ENCODE data around the gene COBL. TPM values are rescaled to one million over a fixed set of nuclear protein-coding genes. Genes with fewer than 3 reads are reported as not detected.
A peak's percentile ranks its signal among the peaks of the same experiment; 100 is the strongest.

Gene COBL
- total RNA-seq, 1 donor from 2014 or later, result 53.2 TPM

GRCh38 chr7:51035716-51036115 lies 280.9 kb downstream of the COBL start:
- H3K36me3 ChIP-seq (ENCODE audit: control insufficient read depth in 3 of 3, insufficient read depth in 3 of 3, low read length in 3 of 3), result no peaks in the 10 kb centered on the region
- no peaks in the 10 kb centered on the region for H3K9me3 ChIP-seq (ENCODE audit: control insufficient read depth in 3 of 3, low read length in 3 of 3)
- H3K27me3 ChIP-seq (ENCODE audit: control insufficient read depth in 3 of 3, insufficient read depth in 3 of 3, low read length in 3 of 3), result no peaks in the 10 kb centered on the region
- no peak overlapping the region for H3K27ac ChIP-seq (ENCODE audit: low read depth, low read length)
- no peak overlapping the region for H3K9ac ChIP-seq (ENCODE audit: low read depth in 1 of 3, low read length in 3 of 3)
- peaks cover 6 to 13% (median 8%) of the 10 kb centered on the region in 3 donors for H3K4me1 ChIP-seq (ENCODE audit: control insufficient read depth in 3 of 3, insufficient read depth in 3 of 3, low read length in 3 of 3)
- no peak overlapping the region for H3K4me3 ChIP-seq (ENCODE audit: low read length in 3 of 3)

- Histone ChIP-seq H3K36me3 (ENCODE audit: control insufficient read depth in 3 of 3, insufficient read depth in 3 of 3, low read length in 3 of 3) (no peaks in the 10 kb centered on the region), H3K27ac (ENCODE audit: low read depth, low read length) (no peak overlapping the region), H3K27me3 (ENCODE audit: control insufficient read depth in 3 of 3, insufficient read depth in 3 of 3, low read length in 3 of 3) (no peaks in the 10 kb centered on the region), H3K4me1 (ENCODE audit: control insufficient read depth in 3 of 3, insufficient read depth in 3 of 3, low read length in 3 of 3) (peaks cover 6 to 13% (median 8%) of the 10 kb centered on the region in 3 donors), H3K9ac (ENCODE audit: low read depth in 1 of 3, low read length in 3 of 3) (peak overlapping the region in 1 of 3 donors; percentile 20), H3K9me3 (ENCODE audit: control insufficient read depth in 3 of 3, low read length in 3 of 3) (no peaks in the 10 kb centered on the region), H3K4me3 (ENCODE audit: low read length in 3 of 3) (no peak overlapping the region)
These were observed 281.9 kb downstream of the COBL start for GRCh38 chr7:51034521-51035264.

GRCh38 chr7:51033727-51034520 lies 282.7 kb downstream of the COBL start:
- H3K9me3 ChIP-seq (ENCODE audit: control insufficient read depth in 3 of 3, low read length in 3 of 3), result no peaks in the 10 kb centered on the region
- no peaks in the 10 kb centered on the region for H3K27me3 ChIP-seq (ENCODE audit: control insufficient read depth in 3 of 3, insufficient read depth in 3 of 3, low read length in 3 of 3)
- no peak overlapping the region for H3K9ac ChIP-seq (ENCODE audit: low read depth in 1 of 3, low read length in 3 of 3)
- H3K27ac ChIP-seq (ENCODE audit: low read depth, low read length), result no peak overlapping the region
- no peak overlapping the region for H3K4me3 ChIP-seq (ENCODE audit: low read length in 3 of 3)
- no peaks in the 10 kb centered on the region for H3K36me3 ChIP-seq (ENCODE audit: control insufficient read depth in 3 of 3, insufficient read depth in 3 of 3, low read length in 3 of 3)
- peaks cover 6 to 18% (median 8%) of the 10 kb centered on the region in 3 donors for H3K4me1 ChIP-seq (ENCODE audit: control insufficient read depth in 3 of 3, insufficient read depth in 3 of 3, low read length in 3 of 3)

GRCh38 chr7:51031791-51032515 lies 284.7 kb downstream of the COBL start:
- H3K27ac ChIP-seq (ENCODE audit: low read depth, low read length), result no peak overlapping the region
- H3K4me3 ChIP-seq (ENCODE audit: low read length in 3 of 3), result no peak overlapping the region
- H3K9me3 ChIP-seq (ENCODE audit: control insufficient read depth in 3 of 3, low read length in 3 of 3), result no peaks in the 10 kb centered on the region
- H3K4me1 ChIP-seq (ENCODE audit: control insufficient read depth in 3 of 3, insufficient read depth in 3 of 3, low read length in 3 of 3), result peaks cover 8 to 35% (median 24%) of the 10 kb centered on the region in 3 donors
- H3K36me3 ChIP-seq (ENCODE audit: control insufficient read depth in 3 of 3, insufficient read depth in 3 of 3, low read length in 3 of 3), result no peaks in the 10 kb centered on the region
- H3K27me3 ChIP-seq (ENCODE audit: control insufficient read depth in 3 of 3, insufficient read depth in 3 of 3, low read length in 3 of 3), result no peaks in the 10 kb centered on the region
- H3K9ac ChIP-seq (ENCODE audit: low read depth in 1 of 3, low read length in 3 of 3), result no peak overlapping the region

GRCh38 chr7:51031216-51031615 lies 285.4 kb downstream of the COBL start:
- H3K9me3 ChIP-seq (ENCODE audit: control insufficient read depth in 3 of 3, low read length in 3 of 3), result no peaks in the 10 kb centered on the region
- no peaks in the 10 kb centered on the region for H3K27me3 ChIP-seq (ENCODE audit: control insufficient read depth in 3 of 3, insufficient read depth in 3 of 3, low read length in 3 of 3)
- H3K27ac ChIP-seq (ENCODE audit: low read depth, low read length), result no peak overlapping the region
- peaks cover 9 to 42% (median 29%) of the 10 kb centered on the region in 3 donors for H3K4me1 ChIP-seq (ENCODE audit: control insufficient read depth in 3 of 3, insufficient read depth in 3 of 3, low read length in 3 of 3)
- H3K4me3 ChIP-seq (ENCODE audit: low read length in 3 of 3), result no peak overlapping the region
- H3K9ac ChIP-seq (ENCODE audit: low read depth in 1 of 3, low read length in 3 of 3), result no peak overlapping the region
- no peaks in the 10 kb centered on the region for H3K36me3 ChIP-seq (ENCODE audit: control insufficient read depth in 3 of 3, insufficient read depth in 3 of 3, low read length in 3 of 3)

- Histone ChIP-seq H3K9ac (ENCODE audit: low read depth in 1 of 3, low read length in 3 of 3) (no peak overlapping the region), H3K36me3 (ENCODE audit: control insufficient read depth in 3 of 3, insufficient read depth in 3 of 3, low read length in 3 of 3) (no peaks in the 10 kb centered on the region), H3K27ac (ENCODE audit: low read depth, low read length) (no peak overlapping the region), H3K4me3 (ENCODE audit: low read length in 3 of 3) (no peak overlapping the region), H3K9me3 (ENCODE audit: control insufficient read depth in 3 of 3, low read length in 3 of 3) (no peaks in the 10 kb centered on the region), H3K27me3 (ENCODE audit: control insufficient read depth in 3 of 3, insufficient read depth in 3 of 3, low read length in 3 of 3) (no peaks in the 10 kb centered on the region), H3K4me1 (ENCODE audit: control insufficient read depth in 3 of 3, insufficient read depth in 3 of 3, low read length in 3 of 3) (peaks cover 18 to 54% (median 42%) of the 10 kb centered on the region in 3 donors)
These were observed 286.9 kb downstream of the COBL start for GRCh38 chr7:51029701-51030191.

- no peak overlapping the region for H3K9ac ChIP-seq (ENCODE audit: low read depth in 1 of 3, low read length in 3 of 3)
- H3K27ac ChIP-seq (ENCODE audit: low read depth, low read length), result no peak overlapping the region
- H3K4me3 ChIP-seq (ENCODE audit: low read length in 3 of 3), result no peak overlapping the region
- no peaks in the 10 kb centered on the region for H3K9me3 ChIP-seq (ENCODE audit: control insufficient read depth in 3 of 3, low read length in 3 of 3)
- peaks cover 16 to 52% (median 41%) of the 10 kb centered on the region in 3 donors for H3K4me1 ChIP-seq (ENCODE audit: control insufficient read depth in 3 of 3, insufficient read depth in 3 of 3, low read length in 3 of 3)
- no peaks in the 10 kb centered on the region for H3K27me3 ChIP-seq (ENCODE audit: control insufficient read depth in 3 of 3, insufficient read depth in 3 of 3, low read length in 3 of 3)
- H3K36me3 ChIP-seq (ENCODE audit: control insufficient read depth in 3 of 3, insufficient read depth in 3 of 3, low read length in 3 of 3), result no peaks in the 10 kb centered on the region
These were observed 287.5 kb downstream of the COBL start for GRCh38 chr7:51029131-51029530.

- no peak overlapping the region for H3K4me3 ChIP-seq (ENCODE audit: low read length in 3 of 3)
- no peak overlapping the region for H3K9ac ChIP-seq (ENCODE audit: low read depth in 1 of 3, low read length in 3 of 3)
- H3K36me3 ChIP-seq (ENCODE audit: control insufficient read depth in 3 of 3, insufficient read depth in 3 of 3, low read length in 3 of 3), result no peaks in the 10 kb centered on the region
- H3K27me3 ChIP-seq (ENCODE audit: control insufficient read depth in 3 of 3, insufficient read depth in 3 of 3, low read length in 3 of 3), result no peaks in the 10 kb centered on the region
- H3K4me1 ChIP-seq (ENCODE audit: control insufficient read depth in 3 of 3, insufficient read depth in 3 of 3, low read length in 3 of 3), result peaks cover 12 to 50% (median 37%) of the 10 kb centered on the region in 3 donors
- H3K27ac ChIP-seq (ENCODE audit: low read depth, low read length), result no peak overlapping the region
- no peaks in the 10 kb centered on the region for H3K9me3 ChIP-seq (ENCODE audit: control insufficient read depth in 3 of 3, low read length in 3 of 3)
These were observed 288.4 kb downstream of the COBL start for GRCh38 chr7:51027935-51028830.

Data from skeletal muscle tissue (tissue), 4 donors.